GM12878 (cell line): ENCODE data around the gene CASK. TPM values are rescaled to one million over a fixed set of nuclear protein-coding genes. Genes with fewer than 3 reads are reported as not detected.

Source experiments
- ATAC-seq: fragments of 200-7000 bp; cut with Tn5 transposase; 3 replicates; pipeline ENCODE4 v1.9.1; 2020; ENCODE audit warnings: mild to moderate bottlenecking, moderate library complexity
- BruUV-seq: library from RNA; stranded (reverse); fragments of 400-500 nt; replicated peaks from 2 replicates; lab custom pipeline; 2021; lab: Mats Ljungman, UMichigan
- CTCF ChIA-PET: fragments of 300-600 bp; sonication (Branson Sonifier 250); formaldehyde crosslinking; extraction: SDS; loops from one replicate; lab custom pipeline; 2021; ENCODE audit warnings: inconsistent platforms; lab: Yijun Ruan, JAX
- POLR2A ChIA-PET: fragments of 350-600 bp; formaldehyde crosslinking; extraction: SDS; loops from one replicate; lab custom pipeline; 2021; ENCODE audit warnings: inconsistent platforms; lab: Charles Lee
- RAD21 ChIA-PET: fragments of 300-600 bp; sonication (Branson Sonifier 250); formaldehyde crosslinking; loops from one replicate; lab custom pipeline; 2023; ENCODE audit warnings: antibody characterized with exemption; ENCODE audit not compliant: unreplicated experiment; lab: Charles Lee
- SMC1A ChIA-PET: fragments of 300-600 bp; sonication (Branson Sonifier 250); formaldehyde crosslinking; loops from one replicate; lab custom pipeline; 2023; ENCODE audit not compliant: unreplicated experiment, uncharacterized antibody; lab: Charles Lee
- DNase-seq: peaks from one replicate; pipeline ENCODE4 v3.0.0-alpha.2; 2011; ENCODE audit warnings: low read depth, low spot score
- FAIRE-seq: peaks from 3 replicates; lab custom pipeline; 2011; peaks lifted over from hg19 to GRCh38; lab: Jason Lieb, UNC
- H2AFZ ChIP-seq: 2 replicates; pipeline ENCODE4 v1.6.0; 2011; ENCODE audit warnings: low read depth, low read length, control low read depth; ENCODE audit not compliant: control insufficient read depth
- H3K27ac ChIP-seq: 2 replicates; pipeline ENCODE4 v1.5.1; 2011; ENCODE audit warnings: control low read depth; ENCODE audit not compliant: control insufficient read depth, insufficient read depth
- H3K27me3 ChIP-seq, 2 experiments: replicated peaks in 1 of 2; 2 replicates each; pipeline versions ENCODE4 v1.6.0 to v1.6.1; 2011; ENCODE audit warnings: low read length in 1 of 2; ENCODE audit not compliant: control insufficient read depth in 2 of 2, insufficient read depth in 2 of 2
- H3K36me3 ChIP-seq, 2 experiments: 2 replicates each; pipeline ENCODE4 v1.5.1; 2011; ENCODE audit warnings: low read length in 1 of 2; ENCODE audit not compliant: control insufficient read depth in 2 of 2, insufficient read depth in 2 of 2
- H3K4me1 ChIP-seq: 2 replicates; pipeline ENCODE4 v1.6.1; 2011; ENCODE audit warnings: mild to moderate bottlenecking, low read length, moderate library complexity, mixed read lengths; ENCODE audit not compliant: control insufficient read depth, insufficient read depth
- H3K4me2 ChIP-seq: 2 replicates; pipeline ENCODE4 v1.6.0; 2011; ENCODE audit warnings: control low read depth; ENCODE audit not compliant: control insufficient read depth, insufficient read depth
- H3K4me3 ChIP-seq: fragments of 200-600 bp; sonication (generic); 2 replicates; pipeline ENCODE4 v1.5.1; 2016
- H3K79me2 ChIP-seq: 2 replicates; pipeline ENCODE4 v1.6.0; 2011; ENCODE audit warnings: low read length; ENCODE audit not compliant: control insufficient read depth, insufficient read depth
- H3K9ac ChIP-seq: 2 replicates; pipeline ENCODE4 v1.8.0; 2011; ENCODE audit warnings: low read length, control low read depth, mixed read lengths; ENCODE audit not compliant: control insufficient read depth, insufficient read depth
- H3K9me3 ChIP-seq: replicated peaks from 3 replicates; pipeline ENCODE4 v1.5.1; 2011; ENCODE audit warnings: mild to moderate bottlenecking, low read length; ENCODE audit not compliant: control insufficient read depth, insufficient read depth
- H4K20me1 ChIP-seq: 2 replicates; pipeline ENCODE4 v1.6.0; 2011; ENCODE audit not compliant: control insufficient read depth, insufficient read depth
- CREM ChIP-seq: IDR thresholded peaks from 2 replicates; pipeline ENCODE4 v1.6.1; 2014; ENCODE audit warnings: antibody characterized with exemption, low read depth
- DPF2 ChIP-seq: fragments of 450-650 bp; IDR thresholded peaks from 2 replicates; pipeline ENCODE4 v1.6.1; 2017; ENCODE audit warnings: mild to moderate bottlenecking
- ESRRA ChIP-seq: IDR thresholded peaks from 2 replicates; pipeline ENCODE4 v1.6.1; 2012; ENCODE audit warnings: mild to moderate bottlenecking, low read length, improper control_type of control experiment
- ZNF622 ChIP-seq: fragments of 450-650 bp; IDR thresholded peaks from 2 replicates; pipeline ENCODE4 v1.6.1; 2017; ENCODE audit warnings: mild to moderate bottlenecking, inconsistent platforms
- ZSCAN29 ChIP-seq: fragments of 450-650 bp; IDR thresholded peaks from 2 replicates; pipeline ENCODE4 v1.6.1; 2017; ENCODE audit warnings: mild to moderate bottlenecking, moderate library complexity
- WGBS: methylation state at CpG from one replicate; pipeline ENCODE4 v1.1.6; 2016; ENCODE audit warnings: low lambda C conversion rate; ENCODE audit not compliant: insufficient replicate concordance, insufficient coverage; ENCODE audit errors: missing lambda C conversion rate; 5-methylcytosine and 5-hydroxymethylcytosine counted together
- in situ Hi-C: fragments of 300-500 bp; cut with MboI; formaldehyde crosslinking; loops from 9 replicates; pipeline ENCODE4 v1.14.3; 2018; ENCODE audit warnings: mixed read lengths
- intact Hi-C: fragments of 100-400 bp; cut with micrococcal nuclease; formaldehyde crosslinking; loops from one replicate; pipeline ENCODE4 v1.14.2; 2022; ENCODE audit not compliant: unreplicated experiment
- polyA plus RNA-seq, 11 experiments: library from polyadenylated mRNA; depleted of rRNA in 4 of 11; unstranded in 6 of 11; stranded (reverse) in 5 of 11; fragments of >200 nt; fragmentation: Nextera tagmentation in 4 of 11; fragmentation: Illumina TruSeq in 1 of 11; extraction: Ambion mirVana in 4 of 11; extraction: Trizol in 1 of 11; gene quantifications; 1 replicate in 1 of 11; 2 replicates in 10 of 11; pipeline versions ENCODE4 v1.2.1 to v1.2.3, GENCODE V29; 2011 to 2016; ENCODE audit warnings: inconsistent platforms in 2 of 11, missing spikeins in 2 of 11, low read depth in 1 of 11
- total RNA-seq, 4 experiments: library from RNA; depleted of rRNA in 3 of 4; stranded (reverse); fragments of >200 nt in 3 of 4; fragmentation: Illumina TruSeq in 1 of 4; extraction: Trizol in 1 of 4; gene quantifications; 2 replicates each; pipeline versions ENCODE4 v1.2.1 to v1.2.3, GENCODE V29; 2013 to 2021
- TF ChIP-seq, protein P1 (sequence below): IDR thresholded peaks from 2 replicates; pipeline ENCODE4 v1.6.1; 2012; ENCODE audit warnings: low read depth, low read length, improper control_type of control experiment
- TF ChIP-seq, protein P2 (sequence below): IDR thresholded peaks from 2 replicates; pipeline ENCODE4 v1.6.1; 2012; ENCODE audit warnings: low read depth, low read length, improper control_type of control experiment
- TF ChIP-seq, protein P3 (sequence below): fragments of 450-650 bp; IDR thresholded peaks from 2 replicates; pipeline ENCODE4 v1.6.1; 2017; ENCODE audit warnings: low read depth, mild to moderate bottlenecking, moderate library complexity

CASK gene
- total and polyA plus RNA-seq, 10 of the 15 experiments (the other 5 are each of a cell fraction or from before 2014, with no cell fraction given): 0.60 to 45.9 (median 4.8) TPM

DNA sequence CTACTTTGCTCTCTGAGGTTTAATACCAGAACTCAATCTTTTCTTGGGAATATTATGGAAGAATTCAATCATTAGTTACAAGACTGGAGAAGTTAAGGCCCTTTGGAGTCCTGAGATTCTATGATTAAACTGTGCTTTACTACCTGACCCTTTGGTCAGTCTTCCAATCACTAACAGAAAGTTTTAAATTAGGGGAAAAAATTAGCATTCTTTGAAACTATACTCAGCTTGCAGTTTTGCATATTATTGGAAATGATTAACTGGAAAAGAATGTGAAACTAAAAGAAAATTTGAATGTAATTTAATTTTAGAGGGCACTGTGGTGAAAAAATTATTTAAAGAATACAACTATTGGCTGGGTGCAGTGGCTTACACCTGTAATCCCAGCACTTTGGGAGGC, 253.2 kb downstream of the CASK start (continued):
- no peak for TF ChIP-seq ZSCAN29
- TF ChIP-seq, protein P1, sequence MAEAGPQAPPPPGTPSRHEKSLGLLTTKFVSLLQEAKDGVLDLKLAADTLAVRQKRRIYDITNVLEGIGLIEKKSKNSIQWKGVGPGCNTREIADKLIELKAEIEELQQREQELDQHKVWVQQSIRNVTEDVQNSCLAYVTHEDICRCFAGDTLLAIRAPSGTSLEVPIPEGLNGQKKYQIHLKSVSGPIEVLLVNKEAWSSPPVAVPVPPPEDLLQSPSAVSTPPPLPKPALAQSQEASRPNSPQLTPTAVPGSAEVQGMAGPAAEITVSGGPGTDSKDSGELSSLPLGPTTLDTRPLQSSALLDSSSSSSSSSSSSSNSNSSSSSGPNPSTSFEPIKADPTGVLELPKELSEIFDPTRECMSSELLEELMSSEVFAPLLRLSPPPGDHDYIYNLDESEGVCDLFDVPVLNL: no peak
- TF ChIP-seq, protein P2, sequence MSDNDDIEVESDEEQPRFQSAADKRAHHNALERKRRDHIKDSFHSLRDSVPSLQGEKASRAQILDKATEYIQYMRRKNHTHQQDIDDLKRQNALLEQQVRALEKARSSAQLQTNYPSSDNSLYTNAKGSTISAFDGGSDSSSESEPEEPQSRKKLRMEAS: no peak
- TF ChIP-seq ESRRA: no peak
- TF ChIP-seq ZNF622: no peak

DNA sequence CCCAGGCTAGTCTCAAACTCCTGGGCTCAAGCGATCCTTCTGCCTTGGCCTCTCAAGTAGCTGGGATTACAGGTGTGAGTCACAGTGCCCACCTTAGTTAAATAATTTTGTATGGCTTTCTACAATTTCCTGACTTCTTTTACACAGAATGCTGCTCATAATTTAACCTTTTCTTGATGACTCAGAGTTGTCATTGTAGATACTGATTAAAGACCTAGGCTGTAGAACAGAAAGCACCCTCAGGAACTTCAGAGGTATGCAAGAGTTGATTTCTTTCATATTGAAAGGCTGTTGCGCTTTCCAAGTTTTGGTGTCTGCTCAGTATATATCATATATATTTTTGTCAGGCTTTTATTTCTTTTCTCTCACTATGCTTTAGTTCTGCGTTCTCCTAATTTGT, 255.7 kb downstream of the CASK start:
- H3K4me1 ChIP-seq: 0 out of 2 replicates have a peak, but pooled peaks cover 4% of the 10 kb centered on the region
- no peak overlapping the region for H3K4me2 ChIP-seq
- TF ChIP-seq CREM (no peak), DPF2 (no peak), ZSCAN29 (no peak)
- TF ChIP-seq, protein P3, sequence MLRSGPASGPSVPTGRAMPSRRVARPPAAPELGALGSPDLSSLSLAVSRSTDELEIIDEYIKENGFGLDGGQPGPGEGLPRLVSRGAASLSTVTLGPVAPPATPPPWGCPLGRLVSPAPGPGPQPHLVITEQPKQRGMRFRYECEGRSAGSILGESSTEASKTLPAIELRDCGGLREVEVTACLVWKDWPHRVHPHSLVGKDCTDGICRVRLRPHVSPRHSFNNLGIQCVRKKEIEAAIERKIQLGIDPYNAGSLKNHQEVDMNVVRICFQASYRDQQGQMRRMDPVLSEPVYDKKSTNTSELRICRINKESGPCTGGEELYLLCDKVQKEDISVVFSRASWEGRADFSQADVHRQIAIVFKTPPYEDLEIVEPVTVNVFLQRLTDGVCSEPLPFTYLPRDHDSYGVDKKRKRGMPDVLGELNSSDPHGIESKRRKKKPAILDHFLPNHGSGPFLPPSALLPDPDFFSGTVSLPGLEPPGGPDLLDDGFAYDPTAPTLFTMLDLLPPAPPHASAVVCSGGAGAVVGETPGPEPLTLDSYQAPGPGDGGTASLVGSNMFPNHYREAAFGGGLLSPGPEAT: no peak
- H3K27me3 ChIP-seq: no peaks in the 10 kb centered on the region
- BruUV-seq: no TSS peak
- H4K20me1 ChIP-seq: 0 out of 2 replicates have a peak, but pooled peaks cover 3% of the 10 kb centered on the region
- H3K79me2 ChIP-seq: no peaks in the 10 kb centered on the region
- ChIA-PET CTCF (no interaction called here), POLR2A (interaction anchor here (1.2 kb wide), 1 partner anchor 52 kb away, joined by 3 read pairs; no protein-coding TSS in a partner anchor), SMC1A (interaction anchor here (1.8 kb wide), 2 partner anchors 27 to 39 kb away, joined by 5 read pairs; no protein-coding TSS in a partner anchor), RAD21 (no interaction called here)
- WGBS: 87% methylated on average over 3 of the region's 3 CpGs
- no peak for DNase-seq
- intact Hi-C loops (loop anchor here (2.0 kb wide), 1 partner anchor 63 kb away; no protein-coding TSS in a partner anchor), in situ Hi-C loops (no loop called here)
- no peak overlapping the region for H3K9ac ChIP-seq
- no peak overlapping the region for H3K4me3 ChIP-seq
- no peaks in the 10 kb centered on the region for H3K9me3 ChIP-seq
- no peak overlapping the region for H2AFZ ChIP-seq
- FAIRE-seq: no peak
- H3K36me3 ChIP-seq: no peaks in the 10 kb centered on the region
- no peak for ATAC-seq
- H3K27ac ChIP-seq: no peak overlapping the region
